ENCODE data around the gene ZNF516.

GRCh38 chr18:76380127-76380729, 114.8 kb downstream of the ZNF516 start:
- TF ChIP-seq CTCF (IDR thresholded peaks at IDR 0.05) (no peak), EP300 (IDR thresholded peaks at IDR 0.05) (no peak), POLR2A (IDR thresholded peaks at IDR 0.05) (no peak), POLR2AphosphoS5 (IDR thresholded peaks at IDR 0.05) (no peak)

Data from sigmoid colon (tissue), 4 donors.